HEK293 (cell line): Measurements from ENCODE around the gene ZNF532.
A peak's percentile ranks its signal among the peaks of the same experiment; 100 is the strongest.

Experiments
- CTCF ChIA-PET: fragments of 350-600 bp; formaldehyde crosslinking; extraction: SDS; loops from one replicate; lab custom pipeline; 2021; ENCODE audit warnings: antibody characterized with exemption; lab: Yijun Ruan, JAX
- POLR2A ChIA-PET: fragments of 300-600 bp; formaldehyde crosslinking; extraction: SDS; loops from one replicate; lab custom pipeline; 2020; ENCODE audit warnings: antibody characterized with exemption, inconsistent platforms; lab: Yijun Ruan, JAX
- H3K27ac ChIP-seq: fragments of 200-500 bp; sonication (Bioruptor generic); 2 replicates; pipeline ENCODE4 v1.5.1; 2014; ENCODE audit warnings: low read depth, low read length, control low read depth, inconsistent platforms; ENCODE audit errors: extremely low read depth
- H3K36me3 ChIP-seq, 2 experiments: fragments of 200-500 bp in 1 of 2; sonication (Bioruptor generic) in 1 of 2; 1 replicate in 1 of 2; 2 replicates in 1 of 2; pipeline ENCODE4 v1.5.1; 2014 to 2017; ENCODE audit warnings: inconsistent platforms in 2 of 2, low read length in 2 of 2; ENCODE audit not compliant: control insufficient read depth in 2 of 2, insufficient read depth in 1 of 2
- H3K4me1 ChIP-seq: fragments of 200-500 bp; sonication (Bioruptor generic); 2 replicates; pipeline ENCODE4 v1.5.1; 2014; ENCODE audit warnings: mild to moderate bottlenecking, low read length, inconsistent platforms; ENCODE audit not compliant: control insufficient read depth, insufficient read depth
- H3K4me3 ChIP-seq: 2 replicates; pipeline ENCODE4 v1.5.1; 2011; ENCODE audit warnings: low read depth, mild to moderate bottlenecking, control low read depth, low read length, moderate library complexity
- H3K9me3 ChIP-seq: fragments of 200-500 bp; sonication (Bioruptor generic); 2 replicates; pipeline ENCODE4 v1.5.1; 2014; ENCODE audit warnings: low read depth, low read length, inconsistent platforms; ENCODE audit not compliant: control insufficient read depth, insufficient read depth
- GFI1B ChIP-seq: fragments of 450-650 bp; formaldehyde crosslinking; IDR thresholded peaks from 2 replicates; pipeline ENCODE4 v1.5.1; 2016; ENCODE audit warnings: missing biosample characterization, missing genetic modification characterization
- SCRT2 ChIP-seq: fragments of 450-650 bp; formaldehyde crosslinking; IDR thresholded peaks from 2 replicates; pipeline ENCODE4 v1.5.1; 2016; ENCODE audit warnings: missing biosample characterization, missing genetic modification characterization
- SP7 ChIP-seq: fragments of 450-650 bp; formaldehyde crosslinking; IDR thresholded peaks from 2 replicates; pipeline ENCODE4 v1.5.1; 2016; ENCODE audit warnings: missing biosample characterization, missing genetic modification characterization
- WT1 ChIP-seq: fragments of 450-650 bp; formaldehyde crosslinking; IDR thresholded peaks from 2 replicates; pipeline ENCODE4 v1.5.1; 2016; ENCODE audit warnings: missing biosample characterization, missing genetic modification characterization
- ZFHX2 ChIP-seq: fragments of 450-650 bp; formaldehyde crosslinking; conservative IDR thresholded peaks from 2 replicates; pipeline ENCODE4 v1.5.1; 2016; ENCODE audit warnings: missing biosample characterization, missing genetic modification characterization
- ZFP3 ChIP-seq: fragments of 450-650 bp; formaldehyde crosslinking; IDR thresholded peaks from 2 replicates; pipeline ENCODE4 v1.5.1; 2016; ENCODE audit warnings: low read depth, missing biosample characterization, missing genetic modification characterization
- ZFP41 ChIP-seq: fragments of 450-650 bp; formaldehyde crosslinking; IDR thresholded peaks from 2 replicates; pipeline ENCODE4 v1.5.1; 2016; ENCODE audit warnings: missing biosample characterization, missing genetic modification characterization, borderline replicate concordance
- ZNF10 ChIP-seq: fragments of 450-650 bp; formaldehyde crosslinking; IDR thresholded peaks from 2 replicates; pipeline ENCODE4 v1.5.1; 2017; ENCODE audit warnings: missing biosample characterization, missing genetic modification characterization
- ZNF121 ChIP-seq: fragments of 450-650 bp; formaldehyde crosslinking; IDR thresholded peaks from 2 replicates; pipeline ENCODE4 v1.5.1; 2016; ENCODE audit warnings: missing biosample characterization, missing genetic modification characterization
- ZNF132 ChIP-seq: fragments of 450-650 bp; formaldehyde crosslinking; IDR thresholded peaks from 2 replicates; pipeline ENCODE4 v1.5.1; 2017; ENCODE audit warnings: missing biosample characterization, missing genetic modification characterization, borderline replicate concordance
- ZNF274 ChIP-seq, 2 experiments: fragments of 200-500 bp in 1 of 2; fragments of 450-650 bp in 1 of 2; sonication (Bioruptor generic) in 1 of 2; formaldehyde crosslinking in 1 of 2; IDR thresholded peaks; 2 replicates each; pipeline versions ENCODE4 v1.5.1 to v1.6.1; 2014 to 2016; ENCODE audit warnings: borderline replicate concordance in 1 of 2, inconsistent platforms in 1 of 2, low read length in 1 of 2, missing biosample characterization in 1 of 2, missing genetic modification characterization in 1 of 2
- ZNF324 ChIP-seq: fragments of 450-650 bp; formaldehyde crosslinking; IDR thresholded peaks from 2 replicates; pipeline ENCODE4 v1.5.1; 2016; ENCODE audit warnings: missing biosample characterization, missing genetic modification characterization
- ZNF366 ChIP-seq: fragments of 450-650 bp; formaldehyde crosslinking; conservative IDR thresholded peaks from 2 replicates; pipeline ENCODE4 v1.5.1; 2016; ENCODE audit warnings: missing biosample characterization, missing genetic modification characterization
- ZNF37A ChIP-seq: fragments of 450-650 bp; IDR thresholded peaks from 2 replicates; pipeline ENCODE4 v1.5.1; 2018; ENCODE audit warnings: missing biosample characterization, missing genetic modification characterization
- ZNF394 ChIP-seq: fragments of 450-650 bp; formaldehyde crosslinking; IDR thresholded peaks from 2 replicates; pipeline ENCODE4 v1.5.1; 2016; ENCODE audit warnings: missing biosample characterization, missing genetic modification characterization, mild to moderate bottlenecking, moderate library complexity, borderline replicate concordance
- ZNF610 ChIP-seq: fragments of 450-650 bp; formaldehyde crosslinking; IDR thresholded peaks from 2 replicates; pipeline ENCODE4 v1.5.1; 2016; ENCODE audit warnings: missing biosample characterization, missing genetic modification characterization, borderline replicate concordance
- ZNF776 ChIP-seq: fragments of 450-650 bp; formaldehyde crosslinking; IDR thresholded peaks from 2 replicates; pipeline ENCODE4 v1.5.0; 2017; ENCODE audit warnings: missing biosample characterization, missing genetic modification characterization, borderline replicate concordance
- TF ChIP-seq, protein P1 (sequence below): fragments of 450-650 bp; formaldehyde crosslinking; IDR thresholded peaks from 2 replicates; pipeline ENCODE4 v1.5.1; 2016; ENCODE audit warnings: missing biosample characterization, missing genetic modification characterization, borderline replicate concordance
- TF ChIP-seq, protein P2 (sequence below): fragments of 450-650 bp; formaldehyde crosslinking; optimal IDR thresholded peaks from 2 replicates; pipeline ENCODE3; 2016; ENCODE audit warnings: missing biosample characterization, mild to moderate bottlenecking, missing genetic modification characterization

ZNF532 gene

GRCh38 chr18:58949031-58949430 lies 84.4 kb downstream of the ZNF532 start:
- no peak for TF ChIP-seq ZFP41 (tag by site-specific recombination)
- no peak for TF ChIP-seq ZNF366 (tag by site-specific recombination)
- TF ChIP-seq, protein P1, sequence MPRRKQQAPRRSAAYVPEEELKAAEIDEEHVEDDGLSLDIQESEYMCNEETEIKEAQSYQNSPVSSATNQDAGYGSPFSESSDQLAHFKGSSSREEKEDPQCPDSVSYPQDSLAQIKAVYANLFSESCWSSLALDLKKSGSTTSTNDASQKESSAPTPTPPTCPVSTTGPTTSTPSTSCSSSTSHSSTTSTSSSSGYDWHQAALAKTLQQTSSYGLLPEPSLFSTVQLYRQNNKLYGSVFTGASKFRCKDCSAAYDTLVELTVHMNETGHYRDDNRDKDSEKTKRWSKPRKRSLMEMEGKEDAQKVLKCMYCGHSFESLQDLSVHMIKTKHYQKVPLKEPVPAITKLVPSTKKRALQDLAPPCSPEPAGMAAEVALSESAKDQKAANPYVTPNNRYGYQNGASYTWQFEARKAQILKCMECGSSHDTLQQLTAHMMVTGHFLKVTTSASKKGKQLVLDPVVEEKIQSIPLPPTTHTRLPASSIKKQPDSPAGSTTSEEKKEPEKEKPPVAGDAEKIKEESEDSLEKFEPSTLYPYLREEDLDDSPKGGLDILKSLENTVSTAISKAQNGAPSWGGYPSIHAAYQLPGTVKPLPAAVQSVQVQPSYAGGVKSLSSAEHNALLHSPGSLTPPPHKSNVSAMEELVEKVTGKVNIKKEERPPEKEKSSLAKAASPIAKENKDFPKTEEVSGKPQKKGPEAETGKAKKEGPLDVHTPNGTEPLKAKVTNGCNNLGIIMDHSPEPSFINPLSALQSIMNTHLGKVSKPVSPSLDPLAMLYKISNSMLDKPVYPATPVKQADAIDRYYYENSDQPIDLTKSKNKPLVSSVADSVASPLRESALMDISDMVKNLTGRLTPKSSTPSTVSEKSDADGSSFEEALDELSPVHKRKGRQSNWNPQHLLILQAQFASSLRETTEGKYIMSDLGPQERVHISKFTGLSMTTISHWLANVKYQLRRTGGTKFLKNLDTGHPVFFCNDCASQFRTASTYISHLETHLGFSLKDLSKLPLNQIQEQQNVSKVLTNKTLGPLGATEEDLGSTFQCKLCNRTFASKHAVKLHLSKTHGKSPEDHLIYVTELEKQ: no peak
- TF ChIP-seq ZNF324 (tag by site-specific recombination): no peak
- TF ChIP-seq ZNF610 (tag by site-specific recombination): no peak
- TF ChIP-seq ZNF776 (tag by site-specific recombination): no peak
- no peak for TF ChIP-seq ZNF132 (tag by site-specific recombination)
- no peak for TF ChIP-seq ZNF10 (tag by site-specific recombination)
- TF ChIP-seq ZNF274 (IDR thresholded peaks at IDR 0.05; ENCODE audit: low read length): no peak
- no peak for TF ChIP-seq ZNF274 (tag by site-specific recombination; IDR thresholded peaks at IDR 0.05; ENCODE audit: borderline replicate concordance)
- TF ChIP-seq, protein P2, sequence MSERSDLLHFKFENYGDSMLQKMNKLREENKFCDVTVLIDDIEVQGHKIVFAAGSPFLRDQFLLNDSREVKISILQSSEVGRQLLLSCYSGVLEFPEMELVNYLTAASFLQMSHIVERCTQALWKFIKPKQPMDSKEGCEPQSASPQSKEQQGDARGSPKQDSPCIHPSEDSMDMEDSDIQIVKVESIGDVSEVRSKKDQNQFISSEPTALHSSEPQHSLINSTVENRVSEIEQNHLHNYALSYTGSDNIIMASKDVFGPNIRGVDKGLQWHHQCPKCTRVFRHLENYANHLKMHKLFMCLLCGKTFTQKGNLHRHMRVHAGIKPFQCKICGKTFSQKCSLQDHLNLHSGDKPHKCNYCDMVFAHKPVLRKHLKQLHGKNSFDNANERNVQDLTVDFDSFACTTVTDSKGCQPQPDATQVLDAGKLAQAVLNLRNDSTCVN (tag by site-specific recombination): no peak
- TF ChIP-seq SP7 (tag by site-specific recombination): no peak
- no peak for TF ChIP-seq ZFP3 (tag by site-specific recombination)
- TF ChIP-seq ZNF37A (tag by site-specific recombination): no peak
- TF ChIP-seq GFI1B: no peak
- no peak for TF ChIP-seq ZFHX2
- no peak for TF ChIP-seq ZNF394
- TF ChIP-seq SCRT2 (tag by site-specific recombination): no peak
- Histone ChIP-seq H3K9me3 (no peaks in the 10 kb centered on the region), H3K36me3 (no peaks in the 10 kb centered on the region; a peak in 1 of 3 replicates), H3K4me3 (no peak overlapping the region), H3K27ac (no peak overlapping the region), H3K4me1 (peaks cover 5% of the 10 kb centered on the region)
- ChIA-PET CTCF (interaction anchor here (0.7 to 1.1 kb wide), 2 partner anchors 11 to 181 kb away, joined by 3 to 4 read pairs; no protein-coding TSS in a partner anchor), POLR2A (no interaction called here)

DNA sequence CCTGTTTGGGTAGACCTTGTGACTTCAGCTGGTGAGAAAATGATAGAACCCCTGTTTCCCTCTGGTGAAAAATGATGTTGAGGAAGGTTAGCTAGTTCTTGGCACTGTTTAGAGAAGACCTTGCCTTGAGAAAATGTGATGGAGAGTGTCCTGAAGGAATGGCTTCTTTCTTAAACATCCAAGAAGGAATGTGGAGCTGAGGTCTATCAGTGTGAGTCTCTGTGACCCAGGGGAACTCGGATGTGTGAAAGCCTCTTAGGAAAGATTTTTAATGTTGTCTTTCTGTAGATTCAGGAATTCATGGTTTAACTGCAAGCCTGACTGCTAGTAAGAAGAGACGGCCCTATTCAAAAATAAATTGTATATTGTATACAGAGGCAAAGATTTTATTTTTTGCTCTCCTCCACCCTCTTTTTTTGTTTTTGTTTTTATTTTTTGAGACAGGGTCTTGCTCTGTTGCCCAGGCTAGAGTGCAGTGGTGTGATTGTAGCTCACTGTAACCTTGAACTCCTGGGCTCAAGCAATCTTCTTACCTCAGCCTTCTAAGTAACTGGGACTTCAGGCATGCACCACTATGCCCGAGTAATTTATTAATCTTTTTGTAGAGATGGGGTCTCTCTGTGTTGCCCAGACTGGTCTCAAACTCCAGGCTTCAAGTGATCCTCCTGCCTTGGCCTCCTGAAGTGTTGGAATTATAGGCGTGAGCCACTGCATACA lies 87.5 kb downstream of the ZNF532 start:
- CTCF ChIA-PET: interaction anchor here (0.8 to 1.1 kb wide), 2 partner anchors 13 to 171 kb away, joined by 3 to 4 read pairs; no protein-coding TSS in a partner anchor
- no peak overlapping the region for H3K4me3 ChIP-seq
- POLR2A ChIA-PET: interaction anchor here (0.9 kb wide), 1 partner anchor 73 kb away, joined by 3 read pairs; no protein-coding TSS in a partner anchor
- peaks cover 5% of the 10 kb centered on the region for H3K4me1 ChIP-seq
- H3K36me3 ChIP-seq: no peaks in the 10 kb centered on the region; a peak in 1 of 3 replicates
- TF ChIP-seq ZNF121 (peak; percentile 52; the same call in 1 of the 2 replicates), WT1 (no peak)
- no peaks in the 10 kb centered on the region for H3K9me3 ChIP-seq
- H3K27ac ChIP-seq: no peak overlapping the region
